SK-N-SH (cell line): ENCODE measurements around the gene CLCN5.

Experiments used
- EZH2phosphoT487 ChIP-seq: fragments of 200-600 bp; sonication (generic); IDR thresholded peaks from 2 replicates; pipeline ENCODE4 v1.6.1; 2017; ENCODE audit warnings: low read depth, mixed run types, mild to moderate bottlenecking, antibody characterized with exemption, moderate library complexity, borderline replicate concordance
- GABPA ChIP-seq: IDR thresholded peaks from 2 replicates; pipeline ENCODE4 v1.4.0; 2012; ENCODE audit warnings: low read depth, mild to moderate bottlenecking
- JUND ChIP-seq: IDR thresholded peaks from 2 replicates; pipeline ENCODE4 v1.4.0; 2012
- POLR2AphosphoS5 ChIP-seq: IDR thresholded peaks from 2 replicates; pipeline ENCODE4 v1.6.1; 2012; ENCODE audit warnings: low read depth, low read length
- RCOR1 ChIP-seq: fragments of 150-350 bp; IDR thresholded peaks from 2 replicates; pipeline ENCODE4 v1.6.1; 2017; ENCODE audit warnings: antibody characterized with exemption, low read length
- SIN3A ChIP-seq: IDR thresholded peaks from 2 replicates; pipeline ENCODE4 v1.6.1; 2012; ENCODE audit warnings: low read depth, mild to moderate bottlenecking, low read length, moderate library complexity, borderline replicate concordance
- TEAD4 ChIP-seq: IDR thresholded peaks from 2 replicates; pipeline ENCODE4 v1.4.0; 2012; ENCODE audit warnings: mild to moderate bottlenecking, borderline replicate concordance; ENCODE audit not compliant: insufficient read depth
- YY1 ChIP-seq: IDR thresholded peaks from 2 replicates; pipeline ENCODE4 v1.4.0; 2012; ENCODE audit warnings: low read depth, mild to moderate bottlenecking
- TF ChIP-seq, protein P1 (sequence below): fragments of 150-350 bp; IDR thresholded peaks from 2 replicates; pipeline ENCODE4 v1.6.1; 2017; ENCODE audit warnings: antibody characterized with exemption, low read length, low read depth, borderline replicate concordance
- TF ChIP-seq, protein P2 (sequence below): fragments of 200-600 bp; sonication (generic); IDR thresholded peaks from 2 replicates; pipeline ENCODE4 v1.6.1; 2017; ENCODE audit warnings: antibody characterized with exemption, mild to moderate bottlenecking, moderate library complexity
- TF ChIP-seq, protein P3 (sequence below): IDR thresholded peaks from 2 replicates; pipeline ENCODE4 v1.4.0; 2012; ENCODE audit warnings: low read depth

DNA sequence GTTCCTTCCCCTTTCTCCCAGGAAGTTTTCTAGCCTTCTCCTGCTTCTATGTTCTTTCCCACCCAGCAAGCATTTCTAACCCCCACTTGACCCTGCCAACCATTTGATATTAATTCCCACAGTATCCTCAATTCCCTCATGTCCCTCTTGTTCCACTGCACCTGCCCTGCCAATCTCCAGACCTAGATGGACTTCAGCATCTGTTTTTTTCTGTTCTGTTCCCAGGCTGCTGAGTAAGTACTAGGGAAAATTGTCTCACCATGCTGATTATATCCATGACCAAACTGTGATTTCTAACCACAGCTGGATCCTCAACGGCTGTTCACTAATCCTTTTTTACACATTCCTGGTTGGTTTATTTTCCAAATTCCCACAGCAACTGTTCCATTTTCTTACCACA, 37.7 kb downstream of the CLCN5 start:
- TF ChIP-seq, protein P1, sequence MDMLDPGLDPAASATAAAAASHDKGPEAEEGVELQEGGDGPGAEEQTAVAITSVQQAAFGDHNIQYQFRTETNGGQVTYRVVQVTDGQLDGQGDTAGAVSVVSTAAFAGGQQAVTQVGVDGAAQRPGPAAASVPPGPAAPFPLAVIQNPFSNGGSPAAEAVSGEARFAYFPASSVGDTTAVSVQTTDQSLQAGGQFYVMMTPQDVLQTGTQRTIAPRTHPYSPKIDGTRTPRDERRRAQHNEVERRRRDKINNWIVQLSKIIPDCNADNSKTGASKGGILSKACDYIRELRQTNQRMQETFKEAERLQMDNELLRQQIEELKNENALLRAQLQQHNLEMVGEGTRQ = no peak
- TF ChIP-seq SIN3A (no peak), POLR2AphosphoS5 (no peak), TEAD4 (no peak), EZH2phosphoT487 (no peak), GABPA (no peak), RCOR1 (no peak), YY1 (no peak), JUND (no peak)
- TF ChIP-seq, protein P2, sequence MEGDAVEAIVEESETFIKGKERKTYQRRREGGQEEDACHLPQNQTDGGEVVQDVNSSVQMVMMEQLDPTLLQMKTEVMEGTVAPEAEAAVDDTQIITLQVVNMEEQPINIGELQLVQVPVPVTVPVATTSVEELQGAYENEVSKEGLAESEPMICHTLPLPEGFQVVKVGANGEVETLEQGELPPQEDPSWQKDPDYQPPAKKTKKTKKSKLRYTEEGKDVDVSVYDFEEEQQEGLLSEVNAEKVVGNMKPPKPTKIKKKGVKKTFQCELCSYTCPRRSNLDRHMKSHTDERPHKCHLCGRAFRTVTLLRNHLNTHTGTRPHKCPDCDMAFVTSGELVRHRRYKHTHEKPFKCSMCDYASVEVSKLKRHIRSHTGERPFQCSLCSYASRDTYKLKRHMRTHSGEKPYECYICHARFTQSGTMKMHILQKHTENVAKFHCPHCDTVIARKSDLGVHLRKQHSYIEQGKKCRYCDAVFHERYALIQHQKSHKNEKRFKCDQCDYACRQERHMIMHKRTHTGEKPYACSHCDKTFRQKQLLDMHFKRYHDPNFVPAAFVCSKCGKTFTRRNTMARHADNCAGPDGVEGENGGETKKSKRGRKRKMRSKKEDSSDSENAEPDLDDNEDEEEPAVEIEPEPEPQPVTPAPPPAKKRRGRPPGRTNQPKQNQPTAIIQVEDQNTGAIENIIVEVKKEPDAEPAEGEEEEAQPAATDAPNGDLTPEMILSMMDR = no peak
- TF ChIP-seq, protein P3, sequence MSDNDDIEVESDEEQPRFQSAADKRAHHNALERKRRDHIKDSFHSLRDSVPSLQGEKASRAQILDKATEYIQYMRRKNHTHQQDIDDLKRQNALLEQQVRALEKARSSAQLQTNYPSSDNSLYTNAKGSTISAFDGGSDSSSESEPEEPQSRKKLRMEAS = no peak
